NCI-H69 (cell line): ENCODE results near the gene RNF220.

Experiments used
- DNase-seq: peaks from one replicate; lab custom pipeline; 2025; lab: John Stamatoyannopoulos, UW

Gene RNF220

GRCh38 chr1:44523593-44524591 is 118.8 kb downstream of the RNF220 start:
- DNase-seq: no peak

- no peak for DNase-seq
Observed at GRCh38 chr1:44524655-44525500, 119.8 kb downstream of the RNF220 start.

- no peak for DNase-seq
Observed at GRCh38 chr1:44526295-44527073, 121.4 kb downstream of the RNF220 start.

- DNase-seq: peak; percentile 47
Observed at GRCh38 chr1:44531785-44532566, 126.9 kb downstream of the RNF220 start.

- DNase-seq: no peak
Observed at GRCh38 chr1:44532567-44532944, 127.5 kb downstream of the RNF220 start.

GRCh38 chr1:44534771-44535170 is 129.7 kb downstream of the RNF220 start:
- no peak for DNase-seq

GRCh38 chr1:44536357-44537209 is 131.5 kb downstream of the RNF220 start:
- peak; percentile 88 for DNase-seq

GRCh38 chr1:44537538-44537937 is 132.5 kb downstream of the RNF220 start:
- no peak for DNase-seq

GRCh38 chr1:44537956-44538355 is 132.9 kb downstream of the RNF220 start:
- no peak for DNase-seq

GRCh38 chr1:44539991-44540730 is 135.1 kb downstream of the RNF220 start:
- DNase-seq: no peak

GRCh38 chr1:44542420-44543063 is 137.5 kb downstream of the RNF220 start:
- peak; percentile 57 for DNase-seq

GRCh38 chr1:44543064-44543744 is 138.1 kb downstream of the RNF220 start:
- DNase-seq: peak; percentile 95

- DNase-seq: peak; percentile 38
Observed at GRCh38 chr1:44543786-44544185, 138.7 kb downstream of the RNF220 start.

GRCh38 chr1:44544960-44545359 is 139.9 kb downstream of the RNF220 start:
- DNase-seq: no peak

GRCh38 chr1:44545961-44546360 is 140.9 kb downstream of the RNF220 start:
- peak; percentile 18 for DNase-seq

- no peak for DNase-seq
Observed at GRCh38 chr1:44546403-44547053, 141.5 kb downstream of the RNF220 start.

GRCh38 chr1:44547361-44547760 is 142.3 kb downstream of the RNF220 start:
- no peak for DNase-seq

GRCh38 chr1:44547837-44548236 is 142.8 kb downstream of the RNF220 start:
- DNase-seq: no peak
